BLaER1 treated with 17β-estradiol and CSF1 and Interleukin-3, amounts not matched to agents 10 nM and 100 nM (cell line): Measurements from ENCODE around the gene POLR1A.

Experiments used
- H3K27ac ChIP-seq, 11 experiments: shearing (Covaris generic); formaldehyde crosslinking; 2 replicates each; pipeline ENCODE4 v1.8.1; 2022
- H3K27me3 ChIP-seq, 11 experiments: shearing (Covaris generic); formaldehyde crosslinking; 2 replicates each; pipeline ENCODE4 v1.8.1; 2022
- H3K36me3 ChIP-seq, 11 experiments: shearing (Covaris generic); formaldehyde crosslinking; 2 replicates each; pipeline ENCODE4 v1.8.1; 2022
- H3K4me1 ChIP-seq, 10 experiments: shearing (Covaris generic); formaldehyde crosslinking; 2 replicates each; pipeline ENCODE4 v1.8.1; 2022
- H3K4me2 ChIP-seq, 11 experiments: shearing (Covaris generic); formaldehyde crosslinking; 2 replicates each; pipeline ENCODE4 v1.8.1; 2022
- H3K4me3 ChIP-seq, 10 experiments: shearing (Covaris generic); formaldehyde crosslinking; 2 replicates each; pipeline ENCODE4 v1.8.1; 2022
- H3K9ac ChIP-seq, 11 experiments: shearing (Covaris generic); formaldehyde crosslinking; 2 replicates each; pipeline ENCODE4 v1.8.1; 2022
- H3K9me3 ChIP-seq, 11 experiments: shearing (Covaris generic); formaldehyde crosslinking; replicated peaks in 1 of 11; 2 replicates each; pipeline ENCODE4 v1.8.1; 2022
- H4K20me1 ChIP-seq, 11 experiments: shearing (Covaris generic); formaldehyde crosslinking; 2 replicates each; pipeline ENCODE4 v1.8.1; 2022
- Cebpa-rat ChIP-seq, 11 experiments: shearing (Covaris generic); IDR thresholded peaks; 2 replicates each; pipeline ENCODE4 v1.8.1; 2022

Gene POLR1A

DNA sequence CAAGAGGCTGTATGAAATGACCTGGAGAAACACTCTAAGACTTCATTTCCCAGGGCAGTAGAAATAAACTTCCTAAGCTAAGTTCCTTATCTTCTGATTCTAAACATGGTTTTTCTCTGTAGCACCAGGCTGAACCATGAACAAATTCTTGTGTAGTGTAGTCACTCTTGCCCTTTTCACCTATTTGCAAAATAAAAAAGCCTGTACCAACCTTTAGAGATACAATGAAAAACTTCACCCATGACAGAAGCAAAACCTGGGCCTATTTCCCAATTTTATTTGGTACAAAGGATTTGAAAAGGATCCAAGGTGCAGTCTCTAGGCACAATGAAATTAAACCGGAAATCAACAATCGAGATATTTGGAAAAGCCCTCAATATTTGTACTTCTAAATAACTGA lies 43.6 kb downstream of the POLR1A start:
- Histone ChIP-seq H3K36me3 (peaks cover 76 to 100% (median 98%) of the 10 kb centered on the region in 11 experiments), H3K27me3 (no peaks in the 10 kb centered on the region), H3K27ac (no peak overlapping the region), H3K4me1 (no peaks in the 10 kb centered on the region), H3K4me2 (no peak overlapping the region), H3K4me3 (no peak overlapping the region), H3K9me3 (peaks cover 0 to 15% (median 3%) of the 10 kb centered on the region in 11 experiments; a peak in 2 of 22 replicates), H4K20me1 (peaks cover 0 to 6% (median 0%) of the 10 kb centered on the region in 11 experiments; a peak in 3 of 22 replicates), H3K9ac (no peak overlapping the region)
- TF ChIP-seq Cebpa-rat (IDR thresholded peaks at IDR 0.05) = no peak

DNA sequence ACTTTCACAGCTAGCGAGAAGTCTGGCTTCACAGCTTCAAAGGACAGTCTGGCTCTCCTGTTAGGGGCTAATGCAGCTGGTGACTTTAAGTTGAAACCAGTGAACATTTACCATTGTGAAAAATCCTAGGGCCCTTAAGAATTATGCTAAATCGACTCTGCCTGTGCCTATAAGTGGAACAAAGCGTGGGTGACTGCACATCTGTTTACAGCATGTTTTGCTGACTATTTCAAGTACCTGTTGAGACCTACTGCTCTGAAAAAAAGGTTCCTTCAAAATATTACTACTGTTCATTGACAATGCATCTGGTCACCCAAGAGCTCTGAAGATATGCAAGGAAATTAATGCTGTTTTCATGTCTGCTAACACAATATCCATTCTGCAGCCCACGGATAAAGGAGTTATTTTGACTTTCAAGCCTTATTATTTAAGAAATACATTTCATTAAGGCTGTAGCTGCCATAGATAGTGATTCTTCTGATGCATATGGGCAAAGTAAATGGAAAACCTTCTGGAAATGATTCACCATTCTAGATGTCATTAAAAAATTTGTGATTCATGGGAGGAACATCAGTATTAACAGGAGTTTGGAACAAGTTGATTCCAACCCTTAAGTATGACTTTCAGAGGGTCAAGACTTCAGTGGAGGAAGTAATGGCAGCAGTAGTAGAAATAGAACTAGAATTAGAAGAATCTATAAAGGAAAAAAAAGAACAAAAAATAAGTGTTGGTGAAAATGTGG lies 48.9 kb downstream of the POLR1A start:
- no peak for TF ChIP-seq Cebpa-rat (IDR thresholded peaks at IDR 0.05)
- H3K4me1 ChIP-seq = no peaks in the 10 kb centered on the region
- H3K4me2 ChIP-seq = no peak overlapping the region
- peaks cover 0 to 30% (median 14%) of the 10 kb centered on the region in 11 experiments; a peak in 8 of 22 replicates for H4K20me1 ChIP-seq
- H3K9me3 ChIP-seq = no peaks in the 10 kb centered on the region
- H3K36me3 ChIP-seq = peaks cover 67 to 99% (median 98%) of the 10 kb centered on the region in 11 experiments
- no peak overlapping the region for H3K27ac ChIP-seq
- no peaks in the 10 kb centered on the region for H3K27me3 ChIP-seq
- no peak overlapping the region for H3K4me3 ChIP-seq
- H3K9ac ChIP-seq = no peak overlapping the region

DNA sequence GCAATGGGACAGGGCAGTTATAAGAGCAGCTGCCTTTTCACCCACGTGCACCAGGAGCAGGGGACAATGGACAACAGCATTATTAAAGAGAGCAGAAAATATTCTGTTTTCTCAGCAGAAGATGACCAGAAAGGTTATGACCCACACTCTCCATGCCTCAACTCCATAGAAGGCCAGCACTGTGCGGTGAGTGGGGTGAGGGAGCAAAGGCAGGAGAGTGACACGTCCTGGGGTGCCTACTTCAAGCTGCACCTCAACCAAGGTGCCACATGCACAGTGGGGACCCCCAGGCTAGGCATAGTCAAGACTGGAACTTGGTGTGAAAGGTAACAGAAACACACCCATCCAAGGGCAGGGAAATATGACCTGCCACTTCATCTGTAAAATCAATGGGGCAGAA lies 50.4 kb downstream of the POLR1A start:
- TF ChIP-seq Cebpa-rat (IDR thresholded peaks at IDR 0.05) = no peak
- H3K4me2 ChIP-seq = no peak overlapping the region
- H3K9ac ChIP-seq = no peak overlapping the region
- no peaks in the 10 kb centered on the region for H3K9me3 ChIP-seq
- H3K4me1 ChIP-seq = peaks cover 0 to 5% (median 0%) of the 10 kb centered on the region in 10 experiments; a peak in 4 of 20 replicates
- H3K4me3 ChIP-seq = no peak overlapping the region
- no peak overlapping the region for H3K27ac ChIP-seq
- no peaks in the 10 kb centered on the region for H3K27me3 ChIP-seq
- peaks cover 0 to 30% (median 16%) of the 10 kb centered on the region in 11 experiments; a peak in 8 of 22 replicates for H4K20me1 ChIP-seq
- peaks cover 58 to 99% (median 96%) of the 10 kb centered on the region in 11 experiments for H3K36me3 ChIP-seq

DNA sequence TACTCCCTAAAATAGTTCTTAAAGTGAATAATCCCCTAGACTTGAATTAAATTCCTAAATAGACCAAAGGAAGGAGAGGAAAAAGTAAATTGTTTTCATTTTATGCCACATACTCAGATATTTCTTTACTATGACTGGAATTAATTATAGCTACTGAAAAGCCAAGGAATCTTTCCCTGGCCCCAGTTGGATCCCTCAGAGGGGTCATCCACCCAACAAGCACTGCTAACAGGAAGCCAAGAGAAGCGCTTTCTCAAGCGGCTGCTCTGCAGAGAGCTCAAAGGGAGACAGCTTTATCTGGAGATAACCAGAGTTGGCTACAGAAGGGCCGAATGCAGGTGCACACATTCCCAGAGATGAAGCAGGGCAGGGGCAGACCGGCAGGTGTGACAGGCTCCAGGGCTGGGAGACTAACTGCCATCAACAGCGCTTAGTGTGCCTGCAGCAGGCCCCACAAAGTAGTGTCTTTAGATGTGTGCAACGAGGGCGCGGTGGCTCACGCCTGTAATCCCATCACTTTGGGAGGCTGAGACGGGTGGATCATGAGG lies 51.1 kb downstream of the POLR1A start:
- no peak overlapping the region for H3K4me3 ChIP-seq
- H3K4me1 ChIP-seq = peaks cover 0 to 8% (median 0%) of the 10 kb centered on the region in 10 experiments; a peak in 4 of 20 replicates
- no peak for TF ChIP-seq Cebpa-rat (IDR thresholded peaks at IDR 0.05)
- no peak overlapping the region for H3K4me2 ChIP-seq
- H3K9me3 ChIP-seq = no peaks in the 10 kb centered on the region
- peaks cover 0 to 30% (median 16%) of the 10 kb centered on the region in 11 experiments; a peak in 8 of 22 replicates for H4K20me1 ChIP-seq
- H3K27me3 ChIP-seq = no peaks in the 10 kb centered on the region
- H3K9ac ChIP-seq = no peak overlapping the region
- H3K36me3 ChIP-seq = peaks cover 56 to 100% (median 97%) of the 10 kb centered on the region in 11 experiments
- H3K27ac ChIP-seq = no peak overlapping the region

DNA sequence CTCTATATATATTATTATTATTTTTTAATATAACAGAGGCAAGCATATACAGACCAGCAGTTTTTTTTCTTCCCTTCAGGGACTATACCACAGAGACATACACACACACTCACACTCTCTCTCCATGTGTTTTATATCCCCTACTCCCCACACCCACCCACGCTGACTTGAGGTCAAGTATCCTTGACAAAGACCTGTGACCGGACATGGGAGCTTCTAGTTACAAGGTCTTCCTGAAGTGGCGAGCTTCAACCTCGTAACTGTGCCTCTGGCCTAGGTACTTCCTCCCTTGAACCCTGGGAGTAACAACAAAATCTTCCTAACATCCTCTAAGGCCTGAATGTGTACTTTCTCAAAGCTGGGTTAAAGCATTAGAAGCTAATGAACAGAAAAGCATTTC lies 52.5 kb downstream of the POLR1A start:
- Histone ChIP-seq H3K27me3 (no peaks in the 10 kb centered on the region), H3K27ac (no peak overlapping the region), H4K20me1 (peaks cover 0 to 41% (median 16%) of the 10 kb centered on the region in 11 experiments; a peak in 9 of 22 replicates), H3K9ac (no peak overlapping the region), H3K4me2 (no peak overlapping the region), H3K4me3 (no peak overlapping the region), H3K36me3 (peaks cover 63 to 100% (median 98%) of the 10 kb centered on the region in 11 experiments), H3K4me1 (peaks cover 0 to 8% (median 0%) of the 10 kb centered on the region in 10 experiments; a peak in 4 of 20 replicates), H3K9me3 (no peaks in the 10 kb centered on the region)
- no peak for TF ChIP-seq Cebpa-rat (IDR thresholded peaks at IDR 0.05)

DNA sequence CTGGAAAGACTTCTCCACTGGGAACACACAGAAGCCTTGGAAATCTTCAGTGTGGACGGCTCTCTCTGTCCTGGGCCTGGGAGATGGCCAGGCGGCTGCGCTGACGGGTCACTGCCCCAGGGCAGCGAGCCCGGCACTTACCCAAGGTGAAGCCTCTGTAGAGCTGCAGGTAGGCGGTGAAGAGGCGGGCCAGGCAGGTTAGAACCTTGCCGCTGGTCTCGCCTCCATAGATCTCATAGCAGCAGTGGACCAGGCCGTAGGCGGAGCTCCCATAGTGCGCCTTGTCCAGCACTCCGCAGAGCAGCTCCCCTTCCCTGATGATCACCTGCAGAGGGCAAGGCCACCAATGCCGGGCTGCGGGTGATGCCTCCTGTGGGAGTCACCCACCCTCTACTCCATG lies 53.0 kb downstream of the POLR1A start:
- peaks cover 0 to 13% (median 0%) of the 10 kb centered on the region in 10 experiments; a peak in 4 of 20 replicates for H3K4me1 ChIP-seq
- H4K20me1 ChIP-seq = peaks cover 0 to 46% (median 16%) of the 10 kb centered on the region in 11 experiments; a peak in 10 of 22 replicates
- no peak overlapping the region for H3K27ac ChIP-seq
- peaks cover 68 to 100% (median 98%) of the 10 kb centered on the region in 11 experiments for H3K36me3 ChIP-seq
- no peak overlapping the region for H3K4me3 ChIP-seq
- H3K27me3 ChIP-seq = no peaks in the 10 kb centered on the region
- H3K9me3 ChIP-seq = no peaks in the 10 kb centered on the region
- TF ChIP-seq Cebpa-rat (IDR thresholded peaks at IDR 0.05) = no peak
- no peak overlapping the region for H3K4me2 ChIP-seq
- no peak overlapping the region for H3K9ac ChIP-seq

DNA sequence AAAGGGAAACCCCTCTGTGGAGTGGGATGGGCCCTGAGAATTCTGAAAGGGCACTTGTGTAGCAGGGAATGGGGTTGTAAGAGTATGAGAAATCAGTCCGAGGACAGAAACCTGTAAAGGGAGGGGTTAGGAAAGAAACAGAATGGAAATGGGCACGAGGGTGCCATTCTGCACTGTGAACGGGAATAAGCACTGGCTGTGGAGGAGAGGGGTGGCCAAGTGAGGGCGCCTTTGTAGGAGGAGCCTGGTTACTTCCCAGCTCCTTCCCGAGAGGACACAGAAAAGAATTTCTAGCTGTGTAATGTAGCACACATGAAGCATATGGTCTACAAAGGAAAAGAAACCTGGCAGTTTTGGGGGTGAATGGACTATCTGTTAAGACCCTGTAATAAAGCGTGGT lies 53.4 kb downstream of the POLR1A start:
- H3K9ac ChIP-seq = no peak overlapping the region
- H3K4me3 ChIP-seq = no peak overlapping the region
- TF ChIP-seq Cebpa-rat (IDR thresholded peaks at IDR 0.05) = no peak
- peaks cover 0 to 49% (median 15%) of the 10 kb centered on the region in 11 experiments; a peak in 10 of 22 replicates for H4K20me1 ChIP-seq
- H3K36me3 ChIP-seq = peaks cover 72 to 100% (median 98%) of the 10 kb centered on the region in 11 experiments
- H3K9me3 ChIP-seq = no peaks in the 10 kb centered on the region
- H3K4me1 ChIP-seq = peaks cover 0 to 17% (median 0%) of the 10 kb centered on the region in 10 experiments; a peak in 4 of 20 replicates
- H3K4me2 ChIP-seq = no peak overlapping the region
- H3K27ac ChIP-seq = no peak overlapping the region
- H3K27me3 ChIP-seq = no peaks in the 10 kb centered on the region

DNA sequence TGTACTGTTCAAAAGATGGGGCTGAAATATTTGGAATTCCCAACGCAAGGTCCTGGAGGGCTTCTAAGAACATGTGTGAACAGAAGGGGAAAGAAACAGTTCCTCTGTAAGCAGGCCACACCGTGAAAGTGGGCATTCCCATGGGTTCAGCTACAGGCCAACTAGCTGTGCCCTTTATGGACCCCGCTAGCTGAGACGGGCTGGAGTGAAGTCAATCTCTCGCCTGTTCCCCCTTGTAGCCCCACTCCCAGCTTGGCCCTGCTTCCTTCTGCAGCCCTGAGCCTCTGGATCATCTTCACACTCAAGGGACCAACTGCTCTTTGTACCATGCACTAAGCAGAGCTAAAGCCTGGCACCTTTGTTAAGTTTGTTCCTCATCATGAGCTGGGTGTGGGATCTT lies 55.4 kb downstream of the POLR1A start:
- no peak for TF ChIP-seq Cebpa-rat (IDR thresholded peaks at IDR 0.05)
- Histone ChIP-seq H3K27me3 (no peaks in the 10 kb centered on the region), H3K9me3 (no peaks in the 10 kb centered on the region), H3K4me2 (peak overlapping the region in 1 of 11 experiments; percentile 41; a peak in 2 of 22 replicates), H3K4me1 (peaks cover 0 to 24% (median 0%) of the 10 kb centered on the region in 10 experiments; a peak in 6 of 20 replicates), H3K27ac (no peak overlapping the region), H4K20me1 (peaks cover 0 to 51% (median 9%) of the 10 kb centered on the region in 11 experiments; a peak in 10 of 22 replicates), H3K4me3 (no peak overlapping the region), H3K36me3 (peaks cover 86 to 100% (median 99%) of the 10 kb centered on the region in 11 experiments), H3K9ac (no peak overlapping the region)

DNA sequence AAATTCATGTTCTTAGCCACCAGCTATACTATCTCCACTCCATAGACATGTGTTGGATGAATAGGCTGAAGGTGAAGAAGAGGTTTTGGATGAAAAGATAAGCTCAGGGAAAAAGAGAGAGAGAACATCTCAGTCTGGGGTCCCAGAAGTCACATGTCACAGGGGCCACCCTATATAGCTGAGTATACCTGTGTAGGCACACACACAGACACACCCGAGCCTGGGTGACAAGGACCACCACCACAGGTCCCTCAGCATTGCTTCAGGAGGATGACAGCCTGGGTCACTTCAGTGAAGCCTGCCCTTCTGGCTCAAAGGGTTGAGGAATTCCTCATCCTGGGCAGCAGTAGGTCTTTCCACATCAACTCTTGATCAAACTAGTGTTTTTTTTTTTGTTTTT lies 56.2 kb downstream of the POLR1A start:
- no peak for TF ChIP-seq Cebpa-rat (IDR thresholded peaks at IDR 0.05)
- Histone ChIP-seq H3K36me3 (peaks cover 86 to 100% (median 99%) of the 10 kb centered on the region in 11 experiments), H3K27ac (no peak overlapping the region), H3K9me3 (no peaks in the 10 kb centered on the region), H3K4me3 (no peak overlapping the region), H3K27me3 (no peaks in the 10 kb centered on the region), H3K4me1 (peaks cover 0 to 24% (median 0%) of the 10 kb centered on the region in 10 experiments; a peak in 6 of 20 replicates), H3K9ac (no peak overlapping the region), H3K4me2 (no peak overlapping the region), H4K20me1 (peaks cover 0 to 58% (median 5%) of the 10 kb centered on the region in 11 experiments; a peak in 9 of 22 replicates)
